GM19324 (cell line): ENCODE results near the gene MYO19.
"Not testable (repeated sequence)": the region's sequence is repeated elsewhere in the genome, so short reads cannot be mapped to it uniquely, and the experiment has no call there.

ENCODE experiments used
- ATAC-seq: cut with Tn5 transposase; IDR thresholded peaks from one replicate; pipeline ENCODE4 v1.9.1; 2021; ENCODE audit warnings: mild to moderate bottlenecking, moderate library complexity; ENCODE audit not compliant: unreplicated experiment, low FRiP score

The MYO19 gene

GRCh38 chr17:36470499-36470898 lies 64.2 kb downstream of the MYO19 start:
- ATAC-seq = no peak

GRCh38 chr17:36469733-36470132 lies 64.9 kb downstream of the MYO19 start:
- no peak for ATAC-seq

- ATAC-seq = no peak
These were observed 65.6 kb downstream of the MYO19 start for GRCh38 chr17:36468903-36469635.

- ATAC-seq = no peak
These were observed 69.9 kb downstream of the MYO19 start for GRCh38 chr17:36464765-36465088.

GRCh38 chr17:36463916-36464764 lies 70.5 kb downstream of the MYO19 start:
- ATAC-seq = no peak

- no peak for ATAC-seq
These were observed 73.1 kb downstream of the MYO19 start for GRCh38 chr17:36461330-36462110.

- ATAC-seq = no peak
These were observed 74.3 kb downstream of the MYO19 start for GRCh38 chr17:36460265-36460937.

- ATAC-seq = no peak
These were observed 75.1 kb downstream of the MYO19 start for GRCh38 chr17:36459601-36460000.

GRCh38 chr17:36459045-36459444 lies 75.6 kb downstream of the MYO19 start:
- ATAC-seq = no peak

- ATAC-seq = not testable (repeated sequence)
These were observed 77.0 kb downstream of the MYO19 start for GRCh38 chr17:36457701-36458100.

- ATAC-seq = not testable (repeated sequence)
These were observed 81.8 kb downstream of the MYO19 start for GRCh38 chr17:36452888-36453287.

- not testable (repeated sequence) for ATAC-seq
These were observed 84.7 kb downstream of the MYO19 start for GRCh38 chr17:36449997-36450396.
